Measurements from ENCODE around the gene RPP30. TPM values are rescaled to one million over a fixed set of nuclear protein-coding genes. Genes with fewer than 3 reads are reported as not detected.

Gene RPP30
- polyA plus RNA-seq, 3 donors from 2014 or later = 26.3 to 41.5 (median 33.2) TPM

GRCh38 chr10:90915766-90916075 is 43.9 kb downstream of the RPP30 start:
- Mint-ChIP-seq H3K4me1 (peaks cover 2 to 4% of the 10 kb centered on the region in 2 donors), H3K36me3 (no peaks in the 10 kb centered on the region), H3K4me3 (no peak overlapping the region), H3K27ac (no peak overlapping the region), H3K27me3 (ENCODE audit: low read depth in 3 of 3) (peaks cover 2 to 9% (median 3%) of the 10 kb centered on the region in 3 donors), H3K9me3 (no peaks in the 10 kb centered on the region)
- no peak for DNase-seq

- no peaks in the 10 kb centered on the region for H3K9me3 Mint-ChIP-seq
- H3K27me3 Mint-ChIP-seq (ENCODE audit: low read depth in 3 of 3) = peaks cover 2 to 8% (median 5%) of the 10 kb centered on the region in 3 donors
- H3K36me3 Mint-ChIP-seq = no peaks in the 10 kb centered on the region
- H3K4me3 Mint-ChIP-seq = no peak overlapping the region
- H3K27ac Mint-ChIP-seq = no peak overlapping the region
- no peak for DNase-seq
- peaks cover 2% of the 10 kb centered on the region in 2 donors for H3K4me1 Mint-ChIP-seq
These were observed 44.8 kb downstream of the RPP30 start for GRCh38 chr10:90916392-90917237.

GRCh38 chr10:90917238-90917967 is 45.6 kb downstream of the RPP30 start:
- H3K4me1 Mint-ChIP-seq = no peaks in the 10 kb centered on the region

GRCh38 chr10:90917968-90918318 is 46.2 kb downstream of the RPP30 start:
- DNase-seq = no peak
- no peaks in the 10 kb centered on the region for H3K9me3 Mint-ChIP-seq
- no peak overlapping the region for H3K27ac Mint-ChIP-seq
- H3K36me3 Mint-ChIP-seq = no peaks in the 10 kb centered on the region
- H3K4me1 Mint-ChIP-seq = no peaks in the 10 kb centered on the region
- no peak overlapping the region for H3K4me3 Mint-ChIP-seq
- H3K27me3 Mint-ChIP-seq (ENCODE audit: low read depth in 3 of 3) = peaks cover 3 to 9% (median 5%) of the 10 kb centered on the region in 3 donors

More at GRCh38 chr10:90917238-90917967, 45.6 kb downstream of the RPP30 start:
- Mint-ChIP-seq H3K4me3 (no peak overlapping the region), H3K36me3 (no peaks in the 10 kb centered on the region), H3K9me3 (no peaks in the 10 kb centered on the region), H3K27ac (no peak overlapping the region), H3K27me3 (ENCODE audit: low read depth in 3 of 3) (peaks cover 4 to 9% (median 5%) of the 10 kb centered on the region in 3 donors)
- DNase-seq = no peak

- no peaks in the 10 kb centered on the region for H3K36me3 Mint-ChIP-seq
- H3K27ac Mint-ChIP-seq = no peak overlapping the region
- no peak overlapping the region for H3K4me3 Mint-ChIP-seq
- peaks cover 3 to 12% (median 3%) of the 10 kb centered on the region in 3 donors for H3K27me3 Mint-ChIP-seq (ENCODE audit: low read depth in 3 of 3)
- no peaks in the 10 kb centered on the region for H3K9me3 Mint-ChIP-seq
- H3K4me1 Mint-ChIP-seq = no peaks in the 10 kb centered on the region
- no peak for DNase-seq
These were observed 48.2 kb downstream of the RPP30 start for GRCh38 chr10:90919683-90920574.

GRCh38 chr10:90920986-90921666 is 49.4 kb downstream of the RPP30 start, which contains the start of gene ANKRD1:
Gene ANKRD1 (minus strand): TSS chr10:90921087. CDS start chr10:90921027, 60 bp downstream.
- DNase-seq = no peak
- no peak within 1 kb of the TSS for H3K4me3 Mint-ChIP-seq
- H3K36me3 Mint-ChIP-seq = no peaks in the 10 kb centered on the region
- H3K4me1 Mint-ChIP-seq = no peaks in the 10 kb centered on the region
- no peaks in the 10 kb centered on the region for H3K9me3 Mint-ChIP-seq
- no peak within 1 kb of the TSS for H3K27ac Mint-ChIP-seq
- H3K27me3 Mint-ChIP-seq (ENCODE audit: low read depth in 3 of 3) = peaks cover 3 to 12% (median 3%) of the 10 kb centered on the region in 3 donors

DNA sequence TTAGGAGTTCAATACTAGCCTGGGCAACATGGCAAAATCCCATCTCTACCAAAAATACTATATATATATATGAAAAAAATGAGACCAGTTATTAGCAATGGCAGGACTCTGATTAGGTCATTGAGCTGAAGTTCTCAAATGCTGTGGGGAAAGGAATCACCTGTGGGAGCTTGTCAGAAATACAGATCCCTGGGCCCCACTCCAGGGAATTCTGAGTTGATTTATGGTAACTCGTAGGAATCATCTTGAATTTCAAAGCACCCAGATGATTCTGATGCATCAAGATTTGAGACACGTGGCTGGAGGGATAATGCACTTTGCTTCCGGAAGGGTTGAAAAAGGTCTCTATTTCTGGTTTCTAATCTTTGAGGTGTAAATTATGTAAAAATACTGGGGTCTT is 50.1 kb downstream of the RPP30 start:
- Mint-ChIP-seq H3K4me1 (no peaks in the 10 kb centered on the region), H3K27ac (no peak overlapping the region), H3K27me3 (ENCODE audit: low read depth in 3 of 3) (peaks cover 3 to 13% (median 3%) of the 10 kb centered on the region in 3 donors), H3K36me3 (no peaks in the 10 kb centered on the region), H3K4me3 (no peak overlapping the region), H3K9me3 (no peaks in the 10 kb centered on the region)
- no peak for DNase-seq

DNA sequence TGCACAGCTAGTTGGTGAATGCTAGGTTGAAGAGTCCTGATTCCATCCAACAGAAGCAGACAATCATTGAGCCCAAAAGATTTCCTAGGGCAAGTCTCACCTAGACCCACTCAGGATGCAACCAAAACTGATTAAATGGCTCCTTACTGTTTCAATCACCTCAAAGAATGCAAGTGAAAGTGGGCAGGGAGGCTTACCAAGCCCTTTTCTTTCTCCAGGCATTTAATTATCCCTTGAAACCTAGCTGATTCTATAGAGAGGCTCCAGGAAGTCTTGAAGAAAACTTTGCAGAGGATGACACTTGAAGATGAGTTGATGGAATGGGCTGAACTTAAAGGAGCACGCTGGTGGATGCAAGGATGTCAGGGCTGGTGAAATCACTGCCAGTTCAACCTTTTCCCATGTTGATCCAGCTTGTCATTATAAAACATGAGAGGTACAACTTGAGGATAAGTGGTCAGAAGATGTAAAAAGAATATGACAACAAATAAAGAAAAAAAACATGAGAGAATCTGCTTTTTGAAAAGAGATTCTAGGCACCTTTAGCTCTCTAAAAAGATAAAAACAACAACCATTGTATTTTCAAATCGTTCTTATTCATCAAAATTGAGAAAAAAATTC is 51.4 kb downstream of the RPP30 start:
- Mint-ChIP-seq H3K27ac (no peak overlapping the region), H3K4me3 (no peak overlapping the region), H3K27me3 (ENCODE audit: low read depth in 3 of 3) (peaks cover 3 to 16% (median 3%) of the 10 kb centered on the region in 3 donors), H3K36me3 (no peaks in the 10 kb centered on the region), H3K4me1 (no peaks in the 10 kb centered on the region), H3K9me3 (no peaks in the 10 kb centered on the region)
- DNase-seq = no peak

DNA sequence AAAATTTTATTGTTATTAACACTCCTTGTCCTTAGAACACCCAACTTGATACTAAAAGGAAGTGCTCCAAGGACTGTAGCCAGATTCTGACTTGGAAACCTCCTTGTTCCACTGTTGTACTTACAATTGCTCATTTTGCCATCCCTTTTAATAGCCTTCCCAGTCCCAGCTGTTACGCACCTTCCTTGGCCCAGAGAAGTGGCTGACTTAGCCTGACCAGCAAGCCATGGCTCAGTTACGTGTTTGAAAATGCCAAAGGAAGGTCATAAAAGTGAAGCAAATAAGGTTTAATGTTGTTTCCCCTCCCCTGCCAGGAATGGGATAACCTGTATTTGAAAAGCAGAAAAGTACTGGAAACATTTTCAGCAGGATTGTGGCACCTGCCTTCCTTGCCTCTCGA is 52.8 kb downstream of the RPP30 start:
- no peaks in the 10 kb centered on the region for H3K9me3 Mint-ChIP-seq
- no peaks in the 10 kb centered on the region for H3K36me3 Mint-ChIP-seq
- no peak overlapping the region for H3K4me3 Mint-ChIP-seq
- no peak overlapping the region for H3K27ac Mint-ChIP-seq
- DNase-seq = no peak
- H3K27me3 Mint-ChIP-seq (ENCODE audit: low read depth in 3 of 3) = peaks cover 5 to 16% (median 6%) of the 10 kb centered on the region in 3 donors
- no peaks in the 10 kb centered on the region for H3K4me1 Mint-ChIP-seq

GRCh38 chr10:90925079-90926029 is 53.6 kb downstream of the RPP30 start:
- no peaks in the 10 kb centered on the region for H3K4me1 Mint-ChIP-seq
- no peak overlapping the region for H3K27ac Mint-ChIP-seq
- H3K27me3 Mint-ChIP-seq (ENCODE audit: low read depth in 3 of 3) = peaks cover 4 to 14% (median 5%) of the 10 kb centered on the region in 3 donors
- DNase-seq = no peak
- no peaks in the 10 kb centered on the region for H3K36me3 Mint-ChIP-seq
- H3K9me3 Mint-ChIP-seq = no peaks in the 10 kb centered on the region
- no peak overlapping the region for H3K4me3 Mint-ChIP-seq

DNA sequence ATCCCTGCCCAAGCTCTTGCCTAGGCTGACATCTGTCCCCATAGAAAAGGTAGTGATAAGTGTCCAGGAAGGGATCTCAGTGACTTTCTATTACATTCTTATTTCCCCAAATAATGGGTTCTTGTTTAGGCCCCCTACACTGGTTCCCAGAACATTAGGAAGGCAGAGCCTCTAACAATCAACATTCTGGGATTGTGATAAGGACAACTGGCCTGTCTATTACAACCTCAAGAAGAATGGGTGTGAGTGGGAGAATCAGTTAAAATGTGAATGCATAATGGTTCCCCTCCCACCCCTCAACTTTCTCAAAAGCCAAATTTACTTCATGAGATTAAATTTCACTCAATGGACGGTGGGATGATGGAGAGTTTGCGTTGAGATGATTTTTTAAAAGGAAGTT is 55.5 kb downstream of the RPP30 start:
- Mint-ChIP-seq H3K36me3 (no peaks in the 10 kb centered on the region), H3K27ac (no peak overlapping the region), H3K4me1 (no peaks in the 10 kb centered on the region), H3K9me3 (no peaks in the 10 kb centered on the region), H3K4me3 (no peak overlapping the region), H3K27me3 (ENCODE audit: low read depth in 3 of 3) (peaks cover 3 to 9% (median 5%) of the 10 kb centered on the region in 3 donors)
- no peak for DNase-seq

DNA sequence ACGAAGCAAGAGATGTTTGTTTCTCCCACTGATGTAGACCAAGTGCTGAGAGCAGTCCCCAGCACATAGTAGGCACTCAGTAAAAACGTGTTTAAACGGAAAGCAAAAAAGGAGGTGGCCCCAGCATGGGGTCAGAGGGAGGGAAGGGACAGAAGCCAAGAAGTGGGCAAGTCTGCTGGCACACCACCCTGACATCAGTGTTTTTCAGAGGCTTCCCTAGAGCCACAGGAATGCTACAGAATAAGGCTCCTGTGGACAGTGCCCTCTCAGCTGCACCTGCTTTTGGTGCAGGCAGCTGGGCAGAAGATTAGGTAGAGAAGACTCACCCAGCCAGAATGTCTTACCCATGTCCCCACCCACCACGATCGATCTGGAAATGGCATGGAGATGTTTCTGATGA is 57.4 kb downstream of the RPP30 start:
- H3K27me3 Mint-ChIP-seq (ENCODE audit: low read depth in 3 of 3) = peaks cover 3 to 5% (median 4%) of the 10 kb centered on the region in 3 donors
- no peaks in the 10 kb centered on the region for H3K9me3 Mint-ChIP-seq
- no peaks in the 10 kb centered on the region for H3K36me3 Mint-ChIP-seq
- no peak for DNase-seq
- no peak overlapping the region for H3K4me3 Mint-ChIP-seq
- no peaks in the 10 kb centered on the region for H3K4me1 Mint-ChIP-seq
- no peak overlapping the region for H3K27ac Mint-ChIP-seq
